Subcutaneous adipose tissue (tissue), 4 donors: ENCODE measurements around the gene KCTD12. TPM values are rescaled to one million over a fixed set of nuclear protein-coding genes. Genes with fewer than 3 reads are reported as not detected.

Experiments
- CTCF ChIP-seq: fragments of 450-650 bp; IDR thresholded peaks from one replicate; pipeline ENCODE4 v1.5.1; 2016; ENCODE audit warnings: low read depth, mild to moderate bottlenecking, control low read depth, antibody characterized with exemption, moderate library complexity
- total RNA-seq, 4 donors: library from RNA; depleted of rRNA; stranded (reverse); fragments of >200 nt; gene quantifications; one replicate each; pipeline ENCODE4 v1.1.0, GENCODE V29; 2016

KCTD12 gene
- total RNA-seq, 4 donors from 2014 or later = 114 to 211 (median 151) TPM

DNA sequence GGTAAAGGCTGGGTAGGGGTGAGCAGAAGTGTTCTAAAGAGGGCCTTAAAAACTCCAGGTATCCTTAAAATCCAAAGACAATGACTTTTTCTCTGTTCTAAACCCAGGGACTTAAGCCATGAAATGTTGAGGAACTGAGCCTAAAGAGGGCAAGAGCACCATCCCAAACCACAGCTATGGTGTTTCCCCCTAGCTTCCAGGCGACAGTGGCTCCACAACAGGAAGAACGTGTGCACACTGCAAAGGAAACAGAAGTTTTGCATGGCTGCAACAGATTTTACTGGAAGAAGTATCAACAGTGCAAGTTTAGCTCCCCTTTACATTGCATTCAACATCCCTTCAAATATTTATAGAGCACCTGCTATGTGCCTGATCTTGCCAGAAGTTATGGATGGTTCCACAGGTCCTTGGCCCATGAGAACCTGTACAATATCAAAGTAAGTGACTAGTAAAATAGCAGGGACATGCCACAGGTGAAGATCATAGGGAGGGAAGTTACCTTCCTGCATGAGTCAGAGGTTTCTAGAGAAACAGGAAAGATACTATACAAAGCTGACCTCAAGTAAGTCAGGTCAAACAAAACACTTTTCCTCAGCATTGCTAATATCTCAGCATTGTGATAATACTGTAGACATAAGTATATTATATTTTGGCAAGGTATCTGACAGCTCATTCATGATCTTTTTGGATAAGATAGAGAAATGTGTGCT is 8.4 kb upstream of the KCTD12 start:
- TF ChIP-seq CTCF = no peak

DNA sequence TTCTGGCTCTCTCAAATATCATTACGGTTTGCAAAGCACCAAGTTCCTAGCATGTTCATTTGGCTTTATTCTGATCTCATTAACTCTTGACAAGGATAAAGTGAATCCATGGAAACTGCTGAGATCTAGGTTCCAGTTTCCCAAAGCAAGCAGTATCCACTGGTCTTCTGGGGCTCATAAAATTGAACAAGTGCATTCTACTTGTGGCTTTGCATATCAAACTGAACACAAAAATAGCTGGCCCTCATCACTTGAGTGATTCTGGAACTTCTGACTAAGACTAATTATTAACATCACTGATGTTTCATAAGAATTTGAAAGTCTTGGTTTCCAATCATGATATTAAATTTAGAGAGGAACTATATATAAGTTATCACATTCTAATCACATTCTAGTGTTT is 6.3 kb upstream of the KCTD12 start:
- TF ChIP-seq CTCF = no peak

GRCh38 chr13:76890021-76890420 is 3.8 kb upstream of the KCTD12 start:
- TF ChIP-seq CTCF = no peak

DNA sequence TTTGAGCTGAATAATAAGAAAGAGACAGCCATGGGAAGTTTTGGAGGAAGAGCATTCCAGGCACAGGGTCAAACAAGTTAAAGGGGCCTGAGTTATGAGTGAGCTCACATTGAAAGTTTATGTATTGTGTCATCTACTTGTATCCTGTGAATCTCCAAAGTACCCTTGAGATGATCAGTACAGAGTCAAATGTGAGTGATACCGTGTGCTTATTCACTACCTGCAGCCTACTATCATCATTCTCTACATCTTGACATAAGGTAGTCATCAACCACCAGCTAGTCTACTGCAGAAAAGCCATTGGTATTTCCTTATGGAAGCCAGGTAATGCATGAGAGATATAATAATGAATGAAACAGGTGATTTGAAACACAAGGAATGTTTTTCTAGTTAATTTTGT is 3.0 kb upstream of the KCTD12 start:
- no peak for TF ChIP-seq CTCF

- no peak for TF ChIP-seq CTCF
These were observed 2.2 kb upstream of the KCTD12 start for GRCh38 chr13:76888421-76888820.

GRCh38 chr13:76887076-76887563 is 915 bp upstream of the KCTD12 start:
- no peak for TF ChIP-seq CTCF

DNA sequence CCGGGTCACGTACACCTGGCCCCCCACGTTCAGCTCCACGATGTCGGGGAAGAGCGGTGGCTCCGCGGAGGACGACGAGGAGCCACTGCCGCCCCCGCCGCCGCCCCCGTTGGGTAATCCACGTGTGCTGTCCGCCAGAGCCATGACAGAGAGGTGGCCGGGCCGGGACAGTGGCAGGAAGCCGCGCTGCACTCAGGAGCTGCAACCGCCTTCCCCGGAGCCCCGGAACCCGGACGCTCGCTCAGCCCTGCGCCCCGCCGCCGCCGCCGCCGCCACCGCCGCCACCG is 257 bp downstream of the KCTD12 start:
- TF ChIP-seq CTCF = no peak
